Measurements from ENCODE around the gene NLRP6.
"Not testable (repeated sequence)": the region's sequence is repeated elsewhere in the genome, so short reads cannot be mapped to it uniquely, and the experiment has no call there.

Gene NLRP6

GRCh38 chr11:255816-256215 is 22.4 kb upstream of the NLRP6 start:
- no peak for DNase-seq (ENCODE audit: low spot score)

GRCh38 chr11:256952-257737 is 21.1 kb upstream of the NLRP6 start:
- DNase-seq (ENCODE audit: low spot score), result no peak

GRCh38 chr11:257766-258493 is 20.3 kb upstream of the NLRP6 start:
- no peak for DNase-seq (ENCODE audit: low spot score)

GRCh38 chr11:259413-259812 is 18.8 kb upstream of the NLRP6 start:
- DNase-seq (ENCODE audit: low spot score), result no peak

- no peak for DNase-seq (ENCODE audit: low spot score)
Measured at GRCh38 chr11:261624-262023, 16.6 kb upstream of the NLRP6 start.

- no peak for DNase-seq (ENCODE audit: low spot score)
Measured at GRCh38 chr11:266676-267439, 11.3 kb upstream of the NLRP6 start.

GRCh38 chr11:267491-267994 is 10.7 kb upstream of the NLRP6 start:
- DNase-seq (ENCODE audit: low spot score), result no peak

- not testable (repeated sequence) for DNase-seq (ENCODE audit: low spot score)
Measured at GRCh38 chr11:268716-269145, 9.5 kb upstream of the NLRP6 start.

- DNase-seq (ENCODE audit: low spot score), result no peak
Measured at GRCh38 chr11:269146-269890, 8.9 kb upstream of the NLRP6 start.

- DNase-seq (ENCODE audit: low spot score), result no peak
Measured at GRCh38 chr11:270451-271318, 7.5 kb upstream of the NLRP6 start.

- no peak for DNase-seq (ENCODE audit: low spot score)
Measured at GRCh38 chr11:271319-271715, 6.9 kb upstream of the NLRP6 start.

- DNase-seq (ENCODE audit: low spot score), result no peak
Measured at GRCh38 chr11:272195-272930, 5.8 kb upstream of the NLRP6 start.

- DNase-seq (ENCODE audit: low spot score), result no peak
Measured at GRCh38 chr11:272931-273198, 5.3 kb upstream of the NLRP6 start.

- DNase-seq (ENCODE audit: low spot score), result no peak
Measured at GRCh38 chr11:276219-276618, 2.0 kb upstream of the NLRP6 start.

- no peak for DNase-seq (ENCODE audit: low spot score)
Measured at GRCh38 chr11:279040-279965, 1.1 kb downstream of the NLRP6 start.

- no peak for DNase-seq (ENCODE audit: low spot score)
Measured at GRCh38 chr11:279966-280705, 1.9 kb downstream of the NLRP6 start.

- DNase-seq (ENCODE audit: low spot score), result no peak
Measured at GRCh38 chr11:280706-281485, 2.7 kb downstream of the NLRP6 start.

All from SK-N-DZ (cell line).